MM.1S (cell line): ENCODE results near the gene MFSD6.

Experiments
- EZH2phosphoT487 ChIP-seq: fragments of 300-600 bp; sonication (generic); IDR thresholded peaks from 2 replicates; pipeline ENCODE4 v1.6.1; 2018; ENCODE audit warnings: antibody characterized with exemption, low read length
- TF ChIP-seq, protein P1 (sequence below): fragments of 300-600 bp; sonication (generic); IDR thresholded peaks from 2 replicates; pipeline ENCODE4 v1.5.1; 2016; ENCODE audit warnings: antibody characterized with exemption, low read length, mixed read lengths

DNA sequence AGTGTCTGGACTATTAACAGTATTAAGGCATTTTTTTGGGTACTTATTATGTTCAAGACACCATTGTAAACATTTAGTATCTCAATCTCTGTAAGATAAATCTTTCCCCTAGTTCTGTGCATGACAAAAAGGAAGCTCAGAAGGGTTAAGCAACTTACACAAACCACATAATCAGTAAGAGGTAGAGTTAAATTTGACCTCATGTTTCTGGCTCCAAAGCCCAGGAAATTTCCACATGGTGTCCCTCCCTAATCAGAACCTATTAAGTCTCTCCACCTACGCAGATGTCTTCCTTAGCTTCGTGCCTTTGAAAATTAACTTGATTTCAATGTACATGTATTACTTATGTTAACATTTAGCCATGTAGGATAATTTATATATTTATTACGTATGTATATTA, 2.0 kb downstream of the MFSD6 start:
- TF ChIP-seq, protein P1, sequence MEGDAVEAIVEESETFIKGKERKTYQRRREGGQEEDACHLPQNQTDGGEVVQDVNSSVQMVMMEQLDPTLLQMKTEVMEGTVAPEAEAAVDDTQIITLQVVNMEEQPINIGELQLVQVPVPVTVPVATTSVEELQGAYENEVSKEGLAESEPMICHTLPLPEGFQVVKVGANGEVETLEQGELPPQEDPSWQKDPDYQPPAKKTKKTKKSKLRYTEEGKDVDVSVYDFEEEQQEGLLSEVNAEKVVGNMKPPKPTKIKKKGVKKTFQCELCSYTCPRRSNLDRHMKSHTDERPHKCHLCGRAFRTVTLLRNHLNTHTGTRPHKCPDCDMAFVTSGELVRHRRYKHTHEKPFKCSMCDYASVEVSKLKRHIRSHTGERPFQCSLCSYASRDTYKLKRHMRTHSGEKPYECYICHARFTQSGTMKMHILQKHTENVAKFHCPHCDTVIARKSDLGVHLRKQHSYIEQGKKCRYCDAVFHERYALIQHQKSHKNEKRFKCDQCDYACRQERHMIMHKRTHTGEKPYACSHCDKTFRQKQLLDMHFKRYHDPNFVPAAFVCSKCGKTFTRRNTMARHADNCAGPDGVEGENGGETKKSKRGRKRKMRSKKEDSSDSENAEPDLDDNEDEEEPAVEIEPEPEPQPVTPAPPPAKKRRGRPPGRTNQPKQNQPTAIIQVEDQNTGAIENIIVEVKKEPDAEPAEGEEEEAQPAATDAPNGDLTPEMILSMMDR: no peak
- no peak for TF ChIP-seq EZH2phosphoT487
